Progenitor cell of endocrine pancreas (in vitro differentiated cells): ENCODE data around the gene GSE1. TPM values are rescaled to one million over a fixed set of nuclear protein-coding genes. Genes with fewer than 3 reads are reported as not detected.

Experiments
- DNase-seq: peaks from one replicate; pipeline ENCODE4 v3.0.0; 2021; ENCODE audit warnings: low spot score; ENCODE audit not compliant: unreplicated experiment
- H3K27ac Mint-ChIP-seq: 2 replicates; pipeline ENCODE4 v1.8.0; 2021; ENCODE audit warnings: mild to moderate bottlenecking, moderate library complexity, mixed read lengths
- H3K27me3 Mint-ChIP-seq: 2 replicates; pipeline ENCODE4 v1.8.0; 2021; ENCODE audit warnings: mixed read lengths
- H3K36me3 Mint-ChIP-seq: 2 replicates; pipeline ENCODE4 v1.8.0; 2022; ENCODE audit warnings: mixed read lengths; ENCODE audit not compliant: insufficient read depth
- H3K4me1 Mint-ChIP-seq: 2 replicates; pipeline ENCODE4 v1.8.0; 2021; ENCODE audit warnings: low read depth, mixed read lengths
- H3K4me3 Mint-ChIP-seq: 2 replicates; pipeline ENCODE4 v1.8.0; 2021; ENCODE audit warnings: low read depth, mild to moderate bottlenecking, moderate library complexity, mixed read lengths
- H3K9me3 Mint-ChIP-seq: 2 replicates; pipeline ENCODE4 v1.8.0; 2021; ENCODE audit warnings: low read depth, mixed read lengths
- CTCF ChIP-seq: fragments of 200-600 bp; sonication (generic); IDR thresholded peaks from one replicate; pipeline ENCODE4 v1.5.0; 2021; ENCODE audit warnings: antibody characterized with exemption, mild to moderate bottlenecking; ENCODE audit not compliant: unreplicated experiment
- total RNA-seq: library from RNA; stranded (reverse); gene quantifications from 2 replicates; pipeline ENCODE4 v1.2.1, GENCODE V29; 2021

GSE1 gene
- total RNA-seq, 1 donor from 2014 or later, result 136 TPM

GRCh38 chr16:85616607-85617321 lies 3.6 kb downstream of the GSE1 start:
- H3K27me3 Mint-ChIP-seq, result no peaks in the 10 kb centered on the region
- H3K9me3 Mint-ChIP-seq, result no peaks in the 10 kb centered on the region
- peak overlapping the region; percentile 59 for H3K27ac Mint-ChIP-seq
- no peak for TF ChIP-seq CTCF
- H3K4me3 Mint-ChIP-seq, result no peak overlapping the region
- peaks cover 2% of the 10 kb centered on the region for H3K36me3 Mint-ChIP-seq
- no peak for DNase-seq
- peaks cover 51% of the 10 kb centered on the region for H3K4me1 Mint-ChIP-seq

- no peak for DNase-seq
- Mint-ChIP-seq H3K4me3 (peak overlapping the region; percentile 11), H3K36me3 (peaks cover 2% of the 10 kb centered on the region), H3K4me1 (peaks cover 62% of the 10 kb centered on the region), H3K27ac (peak overlapping the region; percentile 43), H3K9me3 (no peaks in the 10 kb centered on the region), H3K27me3 (no peaks in the 10 kb centered on the region)
- TF ChIP-seq CTCF, result no peak
These were observed 4.8 kb downstream of the GSE1 start for GRCh38 chr16:85617948-85618347.

GRCh38 chr16:85618521-85618920 lies 5.4 kb downstream of the GSE1 start:
- H3K36me3 Mint-ChIP-seq, result peaks cover 2% of the 10 kb centered on the region
- peaks cover 66% of the 10 kb centered on the region for H3K4me1 Mint-ChIP-seq
- no peak for TF ChIP-seq CTCF
- H3K27ac Mint-ChIP-seq, result peak overlapping the region; percentile 45
- no peak for DNase-seq
- no peaks in the 10 kb centered on the region for H3K27me3 Mint-ChIP-seq
- H3K9me3 Mint-ChIP-seq, result no peaks in the 10 kb centered on the region
- H3K4me3 Mint-ChIP-seq, result no peak overlapping the region

- DNase-seq, result no peak
- TF ChIP-seq CTCF, result no peak
- peak overlapping the region; percentile 59 for H3K27ac Mint-ChIP-seq
- H3K36me3 Mint-ChIP-seq, result peaks cover 2% of the 10 kb centered on the region
- H3K4me1 Mint-ChIP-seq, result peaks cover 69% of the 10 kb centered on the region
- no peak overlapping the region for H3K4me3 Mint-ChIP-seq
- no peaks in the 10 kb centered on the region for H3K9me3 Mint-ChIP-seq
- no peaks in the 10 kb centered on the region for H3K27me3 Mint-ChIP-seq
These were observed 6.2 kb downstream of the GSE1 start for GRCh38 chr16:85619101-85619891.

GRCh38 chr16:85620374-85620773 lies 7.3 kb downstream of the GSE1 start:
- Mint-ChIP-seq H3K27me3 (no peaks in the 10 kb centered on the region), H3K36me3 (peaks cover 2% of the 10 kb centered on the region), H3K4me1 (peaks cover 70% of the 10 kb centered on the region), H3K9me3 (no peaks in the 10 kb centered on the region), H3K4me3 (no peak overlapping the region), H3K27ac (peak overlapping the region; percentile 5)
- no peak for TF ChIP-seq CTCF
- no peak for DNase-seq
